NCI-H226 (cell line): Measurements from ENCODE around the gene CDH16.
"Not testable (repeated sequence)": the region's sequence is repeated elsewhere in the genome, so short reads cannot be mapped to it uniquely, and the experiment has no call there.

ENCODE experiments used
- DNase-seq: peaks from one replicate; pipeline ENCODE4 v3.0.0-alpha.2; 2015

The CDH16 gene

GRCh38 chr16:66894948-66895688 is 23.6 kb downstream of the CDH16 start:
- peak; percentile 50 for DNase-seq

- DNase-seq: no peak
These were observed 24.6 kb downstream of the CDH16 start for GRCh38 chr16:66894055-66894454.

DNA sequence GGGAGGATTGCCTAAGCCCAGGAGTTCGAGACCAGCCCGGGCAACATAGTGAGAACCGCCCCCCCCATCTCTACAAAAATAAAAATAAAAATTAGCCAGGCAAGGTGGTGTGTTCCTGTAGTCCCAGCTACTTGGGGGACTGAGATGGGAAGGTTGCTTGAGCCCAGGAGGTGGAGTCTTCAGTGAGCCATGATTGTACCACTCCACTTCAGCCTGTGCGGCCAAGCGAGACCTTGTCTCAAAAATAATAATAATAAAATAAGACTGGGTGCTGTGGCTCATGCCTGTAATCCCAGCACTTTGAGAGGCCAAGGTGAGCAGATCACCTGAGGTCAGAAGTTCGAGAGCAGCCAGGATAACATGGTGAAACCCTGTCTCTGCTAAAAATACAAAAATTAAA is 26.9 kb downstream of the CDH16 start:
- DNase-seq: no peak

- no peak for DNase-seq
These were observed 27.3 kb downstream of the CDH16 start for GRCh38 chr16:66891360-66891759.

- no peak for DNase-seq
These were observed 27.9 kb downstream of the CDH16 start for GRCh38 chr16:66890799-66891198.

DNA sequence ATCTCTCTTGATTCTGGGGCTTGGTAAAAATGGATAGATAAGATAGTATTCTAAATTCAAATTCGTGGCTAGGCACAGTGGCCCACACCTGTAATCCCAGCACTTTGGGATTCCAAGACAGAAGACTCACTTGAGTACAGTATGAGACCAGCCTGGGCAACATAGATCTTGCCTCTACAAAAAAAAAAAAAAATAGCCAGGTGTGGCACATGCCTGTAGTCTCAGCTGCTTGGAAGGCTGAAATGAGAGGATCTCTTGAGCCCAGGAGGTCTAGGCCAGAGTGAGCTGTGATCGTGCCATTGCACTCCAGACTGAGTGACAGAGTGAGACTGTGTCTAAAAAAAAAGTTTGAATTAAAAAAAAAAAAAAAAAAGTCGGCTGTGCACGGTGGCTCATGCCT is 29.1 kb downstream of the CDH16 start:
- no peak for DNase-seq

DNA sequence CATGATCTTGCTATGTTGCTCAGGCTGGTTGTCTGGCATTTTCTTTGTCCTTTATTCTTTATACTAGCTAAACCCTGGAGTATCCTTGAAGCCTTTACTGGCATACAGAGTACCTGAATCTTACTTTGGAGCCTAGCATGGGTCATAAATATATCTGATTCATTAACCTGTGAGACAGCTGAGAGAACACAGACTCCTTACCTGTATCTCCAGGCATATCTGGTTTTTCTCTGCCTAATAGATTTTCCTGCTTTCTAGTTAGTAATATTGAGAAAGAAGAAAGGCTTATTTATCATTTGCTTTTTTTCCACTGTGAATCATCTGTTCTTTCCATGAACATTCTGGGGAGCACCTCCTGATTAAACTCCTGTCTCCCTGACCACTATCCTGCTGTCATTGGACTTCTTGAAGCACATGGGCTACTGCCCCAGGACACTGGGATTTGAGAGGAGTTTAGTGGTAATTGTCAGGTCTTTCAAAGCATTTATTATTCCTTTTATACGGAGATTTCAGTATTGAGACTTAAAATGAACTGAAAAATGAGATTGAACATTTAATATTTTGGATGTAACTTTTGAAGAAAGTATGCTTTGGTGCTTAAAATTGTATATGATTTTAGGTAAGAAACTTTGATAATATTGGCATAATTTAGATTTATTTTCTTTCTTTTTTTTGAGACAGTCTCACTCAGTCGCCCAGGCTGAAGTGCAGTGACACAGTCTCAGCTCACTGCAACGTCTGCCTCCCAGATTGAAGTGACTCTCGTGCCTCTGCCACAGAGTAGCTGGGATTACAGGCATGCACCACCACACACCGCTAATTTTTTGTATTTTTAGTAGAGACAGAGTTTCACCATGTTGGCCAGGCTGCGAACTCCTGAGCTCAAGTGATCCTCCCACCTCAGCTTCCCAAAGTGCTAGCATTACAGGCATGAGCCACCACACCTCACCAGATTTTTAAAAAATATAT is 29.8 kb downstream of the CDH16 start:
- DNase-seq: no peak

GRCh38 chr16:66886914-66887313 is 31.8 kb downstream of the CDH16 start:
- no peak for DNase-seq

DNA sequence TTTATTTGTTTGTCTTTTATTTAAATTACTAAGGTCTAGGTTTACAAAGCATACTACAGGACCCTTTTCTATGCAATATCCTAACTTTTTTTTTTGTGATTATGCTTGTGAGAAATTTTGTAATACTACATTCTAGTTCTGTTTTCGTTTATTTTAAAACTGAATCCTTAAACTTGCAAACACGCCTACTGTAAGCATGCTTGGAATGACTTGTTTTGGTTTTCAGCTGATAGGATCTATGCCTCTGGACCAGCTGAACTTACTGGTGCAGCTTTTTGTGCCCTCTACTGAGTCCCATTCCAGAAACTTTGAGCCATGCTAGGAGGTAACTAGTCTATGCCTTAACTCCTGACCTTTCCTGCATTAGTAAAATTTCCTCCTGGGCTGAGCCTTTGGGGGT is 32.4 kb downstream of the CDH16 start:
- no peak for DNase-seq

GRCh38 chr16:66885491-66885890 is 33.2 kb downstream of the CDH16 start:
- DNase-seq: no peak

- DNase-seq: no peak
These were observed 36.0 kb downstream of the CDH16 start for GRCh38 chr16:66882702-66883101.

DNA sequence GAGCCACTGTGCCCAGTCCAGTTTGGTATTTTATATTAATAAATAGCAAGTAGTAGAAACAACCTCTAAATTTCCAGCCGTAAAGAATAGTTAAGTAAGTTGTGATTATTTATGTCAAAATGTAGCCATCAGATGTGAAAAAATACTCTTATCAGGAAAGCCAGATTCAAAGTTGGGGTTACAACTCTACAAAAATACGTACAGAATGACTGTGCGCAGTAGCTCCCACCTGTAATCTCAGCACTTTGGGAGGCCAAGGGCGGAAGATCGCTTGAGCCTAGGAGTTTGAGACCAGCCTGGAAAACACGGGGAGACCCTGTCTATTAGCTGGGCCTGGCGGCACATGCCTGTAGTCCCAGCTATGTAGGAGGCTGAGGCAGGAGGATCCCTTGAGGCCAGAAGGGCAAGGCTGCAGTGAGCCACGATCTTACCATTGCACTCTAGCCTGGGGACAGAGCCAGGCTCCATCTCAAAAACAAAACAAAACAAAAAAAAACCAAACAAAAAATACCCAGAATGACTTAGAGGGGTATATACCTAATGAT is 36.6 kb downstream of the CDH16 start:
- DNase-seq: no peak

DNA sequence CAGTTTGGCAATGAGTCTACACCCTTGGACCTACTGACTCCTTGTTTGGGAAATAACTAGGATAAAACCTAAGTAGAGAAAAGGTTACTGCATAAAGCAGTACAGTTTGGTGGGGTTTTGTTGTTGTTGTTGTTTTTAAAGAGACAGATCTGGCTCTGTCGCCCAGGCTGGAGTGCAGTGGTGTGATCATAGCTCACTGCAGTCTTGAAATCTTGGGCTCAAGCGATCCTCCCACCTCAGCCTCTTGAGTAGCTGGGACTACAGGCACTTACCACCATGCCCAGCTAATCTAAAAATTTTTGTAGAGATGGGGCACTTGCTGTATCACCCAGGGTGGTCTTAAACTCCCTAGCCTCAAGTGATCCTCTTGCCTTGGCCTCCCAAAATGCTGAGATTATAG is 37.1 kb downstream of the CDH16 start:
- DNase-seq: no peak

DNA sequence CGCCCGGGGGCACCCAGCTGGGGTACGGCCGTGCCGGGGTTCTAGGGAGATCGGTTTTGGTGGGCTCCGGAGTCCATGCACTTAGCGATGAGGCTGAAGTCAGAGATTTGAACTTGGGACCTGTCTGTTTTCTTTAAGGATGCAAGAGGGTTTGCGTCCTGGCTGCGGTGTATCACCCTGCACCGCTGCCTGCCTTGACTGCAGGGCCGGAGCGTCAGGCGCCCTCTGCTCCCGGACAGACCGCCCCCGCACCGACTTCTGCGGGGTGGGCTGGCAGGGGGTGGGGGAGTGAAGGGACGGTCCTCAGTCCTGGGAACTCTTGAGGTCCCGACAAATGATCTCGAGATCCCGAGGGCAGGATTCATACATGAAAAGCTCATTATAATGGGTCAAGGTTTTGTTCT is 37.7 kb downstream of the CDH16 start:
- DNase-seq: no peak

DNA sequence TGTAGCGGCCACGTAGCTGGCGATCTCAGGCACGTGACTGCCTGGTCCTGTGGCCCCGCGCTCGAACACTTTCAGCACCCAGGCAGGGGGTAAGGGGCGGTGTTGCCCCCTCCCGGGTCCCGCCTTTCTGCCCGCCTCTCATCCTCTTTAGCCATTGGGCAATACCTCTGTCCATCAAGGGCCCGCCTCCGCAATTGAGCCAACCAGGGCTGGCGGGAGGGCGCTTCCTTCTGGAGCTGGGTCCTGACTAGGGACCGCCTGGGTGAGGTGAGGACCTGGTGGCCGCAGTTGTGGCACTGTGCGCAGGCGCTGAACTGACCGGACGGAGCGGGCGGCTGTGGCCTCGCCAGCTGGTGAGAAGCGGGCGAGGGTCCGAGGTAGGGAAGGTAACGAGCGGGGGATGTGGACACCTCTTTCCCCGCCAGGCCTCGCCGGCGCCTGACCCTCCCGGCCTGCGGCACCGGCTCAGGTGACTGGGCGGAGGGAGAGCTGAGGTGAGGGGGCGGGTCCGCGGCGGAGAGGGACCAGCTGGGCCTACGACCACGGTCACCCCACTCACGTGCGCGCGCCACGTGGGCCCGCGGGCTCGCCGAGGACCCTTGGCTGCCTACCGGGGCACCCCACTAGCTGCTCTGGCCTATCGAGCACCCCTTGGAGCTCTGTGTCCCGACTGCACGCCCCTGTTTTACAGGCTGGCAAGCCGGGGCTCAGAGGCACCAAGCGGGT is 38.2 kb downstream of the CDH16 start, which contains the start of gene PDP2:
PDP2 (plus strand) TSS at position 228 of the 726 bp plus-strand sequence. CDS start 3,770 bp downstream, outside the sequence.
- peak; percentile 88 for DNase-seq

- DNase-seq: no peak
These were observed 40.6 kb downstream of the CDH16 start for GRCh38 chr16:66878067-66878466.

DNA sequence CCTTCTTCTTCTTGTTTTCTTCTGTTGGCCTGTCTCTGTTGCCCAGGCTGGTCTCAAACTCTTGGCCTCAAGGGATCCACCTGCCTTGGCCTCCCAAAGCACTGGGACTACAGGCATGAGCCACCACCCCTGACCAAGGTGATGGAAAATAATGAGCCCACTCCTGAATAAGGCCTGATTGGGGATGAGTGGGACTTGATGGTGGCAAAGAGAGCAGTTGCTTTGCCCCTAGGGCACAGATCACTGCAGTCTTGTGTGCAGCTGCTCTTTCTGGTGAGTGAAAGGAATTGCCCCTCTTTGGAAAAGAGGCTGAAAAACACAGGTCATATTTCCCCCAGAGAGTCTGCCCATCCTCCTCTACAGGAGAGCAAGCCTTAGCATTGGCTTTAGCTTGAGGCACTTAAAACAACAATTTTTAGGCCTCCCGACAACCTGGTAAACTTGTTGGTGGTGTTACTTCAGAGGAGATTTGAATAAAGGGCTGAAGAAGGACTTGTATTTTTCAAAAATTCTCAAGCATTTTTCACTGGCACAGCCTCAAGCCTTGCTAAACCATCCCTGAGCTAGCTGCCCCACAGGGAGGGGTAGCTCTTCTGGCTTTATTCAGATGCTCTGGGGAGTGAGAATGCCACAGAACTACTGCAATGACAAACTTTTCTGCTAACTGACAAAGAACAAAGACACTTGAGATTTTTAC is 44.5 kb downstream of the CDH16 start:
- DNase-seq: peak; percentile 85

GRCh38 chr16:66873685-66874055 is 45.0 kb downstream of the CDH16 start:
- peak; percentile 29 for DNase-seq

DNA sequence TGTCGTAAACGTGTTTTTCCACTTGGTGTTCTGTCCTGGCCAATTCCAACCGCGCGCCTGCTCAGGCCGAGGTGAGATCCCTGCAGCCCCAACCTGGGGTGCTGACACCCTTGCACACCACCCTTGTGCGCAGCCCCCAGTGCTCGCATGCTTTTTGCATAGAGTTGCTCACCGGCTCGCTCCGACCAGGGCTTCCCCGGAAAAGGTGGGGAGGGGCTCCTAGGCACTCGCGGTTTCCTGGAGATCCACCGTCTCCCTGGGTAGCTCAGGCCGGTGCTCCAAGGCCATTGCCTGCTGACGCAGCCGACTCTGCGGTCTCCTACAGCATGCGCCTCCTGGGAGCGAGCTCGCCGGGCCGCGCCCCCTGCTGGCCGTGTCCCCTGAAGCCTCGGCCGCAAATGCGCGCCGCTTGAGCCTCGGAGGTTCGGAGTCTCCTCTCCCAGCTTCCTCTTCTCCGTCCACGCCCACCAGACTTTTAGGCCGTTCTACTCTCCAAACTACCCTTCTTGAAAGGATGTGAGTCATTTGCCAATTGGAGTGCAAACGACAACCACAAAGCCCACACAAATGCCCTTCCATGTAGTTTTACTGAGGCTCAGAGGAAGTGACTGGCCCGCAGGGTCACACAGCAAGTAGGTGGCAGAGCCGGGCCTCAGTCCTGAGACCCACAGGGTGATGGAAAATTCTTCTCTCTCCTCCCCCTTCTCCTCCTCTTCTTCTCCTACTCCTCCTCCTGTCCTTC is 45.6 kb downstream of the CDH16 start:
- DNase-seq: peak; percentile 100

- DNase-seq: no peak
These were observed 46.1 kb downstream of the CDH16 start for GRCh38 chr16:66872559-66872942.

DNA sequence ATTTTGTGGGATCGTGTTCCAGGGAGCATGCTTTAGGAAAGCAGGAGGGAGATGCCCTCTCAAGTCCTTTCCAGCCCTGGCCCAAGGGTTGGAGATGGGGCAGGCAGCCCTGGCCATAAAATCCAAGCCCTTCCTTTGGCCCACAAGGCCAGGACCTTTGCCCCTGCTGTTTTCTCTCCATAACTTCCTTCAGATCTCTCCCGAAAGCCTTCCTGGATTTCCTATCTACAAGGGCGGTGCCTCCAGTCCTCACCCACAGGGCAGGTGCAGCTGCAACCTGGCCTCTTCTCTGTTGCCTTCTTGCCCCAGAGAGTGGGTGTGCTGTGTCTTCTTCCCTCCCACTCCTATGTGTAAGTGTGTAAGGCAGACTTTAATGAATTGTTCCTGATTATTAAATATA is 46.8 kb downstream of the CDH16 start:
- DNase-seq: no peak

GRCh38 chr16:66871363-66871762 is 47.3 kb downstream of the CDH16 start:
- DNase-seq: not testable (repeated sequence)
